Peyer's patch (tissue), 4 donors: ENCODE data around the gene TSPOAP1.

Experiments used
- CTCF ChIP-seq, 6 experiments: fragments of 450-650 bp in 4 of 6; fragments of 200-600 bp in 2 of 6; sonication (generic) in 1 of 6; IDR thresholded peaks; one replicate each; pipeline ENCODE4 v1.5.1; 2017 to 2019; ENCODE audit warnings: antibody characterized with exemption in 6 of 6, mild to moderate bottlenecking in 3 of 6, moderate library complexity in 1 of 6
- POLR2A ChIP-seq, 2 donors: fragments of 450-650 bp; IDR thresholded peaks; one replicate each; pipeline ENCODE4 v1.5.1; 2017; ENCODE audit warnings: antibody characterized with exemption in 2 of 2, mild to moderate bottlenecking in 2 of 2, moderate library complexity in 2 of 2

GRCh38 chr17:58321571-58322525 lies 6.7 kb downstream of the TSPOAP1 start:
- TF ChIP-seq CTCF (IDR thresholded peaks at IDR 0.05) (no peak), POLR2A (IDR thresholded peaks at IDR 0.05) (no peak)
